GM18526 (cell line): Measurements from ENCODE around the gene TGIF2.

Experiments
- POLR2A ChIP-seq: IDR thresholded peaks from 3 replicates; pipeline ENCODE4 v1.6.1; 2011; ENCODE audit not compliant: insufficient read length; ENCODE audit errors: extremely low read depth

Gene TGIF2

DNA sequence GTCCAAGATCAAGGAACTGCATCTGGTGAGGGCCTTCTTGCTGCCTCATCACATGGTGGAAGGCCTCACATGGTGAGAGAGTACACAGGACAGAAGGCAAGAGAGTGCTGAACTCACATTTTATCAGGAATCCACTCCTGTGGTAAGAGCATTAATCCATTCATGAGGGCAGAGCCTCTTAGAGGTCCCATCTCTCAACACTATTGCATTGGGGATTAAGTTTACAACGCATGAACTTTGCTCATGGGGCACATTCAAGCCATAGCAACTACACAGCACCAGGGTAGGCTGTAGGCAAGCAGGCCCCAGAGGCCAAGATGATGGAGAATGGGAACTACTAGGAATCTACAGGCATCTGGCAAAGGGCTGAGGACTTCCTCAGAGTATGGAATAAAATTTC is 10.0 kb upstream of the TGIF2 start:
- no peak for TF ChIP-seq POLR2A

DNA sequence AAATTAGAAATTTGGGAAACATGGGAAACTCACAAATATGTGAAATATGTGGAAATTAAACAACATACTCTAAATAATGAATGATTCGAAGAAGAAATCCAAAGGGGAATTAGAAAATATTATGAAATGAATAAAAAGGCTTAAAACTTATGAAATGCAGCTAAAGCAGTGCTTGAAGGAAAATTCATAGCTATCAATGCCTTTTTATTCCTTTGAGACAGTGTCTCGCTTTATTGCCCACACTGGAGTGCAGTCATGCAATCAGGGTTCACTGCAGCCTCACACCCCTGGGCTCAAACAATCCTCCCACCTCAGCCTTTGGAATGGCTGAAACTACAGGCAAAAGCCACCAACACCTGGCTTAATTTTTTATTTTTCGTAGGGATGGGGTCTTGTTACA is 7.9 kb upstream of the TGIF2 start:
- TF ChIP-seq POLR2A: no peak

DNA sequence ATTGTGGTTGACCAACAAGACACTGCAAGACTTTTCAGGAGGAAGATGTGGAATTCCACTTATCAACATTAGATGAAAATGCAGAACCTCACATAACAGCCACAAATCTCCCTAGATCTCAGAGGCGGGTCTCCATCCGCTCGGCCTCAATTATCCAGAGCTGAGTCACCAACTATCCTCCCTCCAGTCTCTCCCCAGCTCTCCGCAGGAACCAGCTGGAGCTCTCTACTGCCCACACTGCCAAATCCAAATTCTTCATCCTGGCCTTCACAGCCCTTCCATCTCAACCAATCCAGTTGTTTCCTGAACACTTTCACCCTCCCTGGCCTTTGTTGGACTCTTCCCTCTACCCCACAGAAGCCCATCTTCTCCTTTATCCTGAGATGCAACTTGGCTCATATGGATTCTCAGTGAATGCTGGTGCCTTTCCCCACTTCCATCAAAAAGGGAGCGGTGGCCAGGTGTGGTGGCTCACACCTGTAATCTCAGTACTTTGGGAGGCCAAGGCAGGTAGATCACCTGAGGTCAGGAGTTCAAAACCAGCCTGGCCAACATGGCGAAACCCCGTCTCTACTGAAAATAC is 3.5 kb upstream of the TGIF2 start:
- no peak for TF ChIP-seq POLR2A

- TF ChIP-seq POLR2A: no peak
Measured at GRCh38 chr20:36571564-36572504, 1.6 kb upstream of the TGIF2 start.

DNA sequence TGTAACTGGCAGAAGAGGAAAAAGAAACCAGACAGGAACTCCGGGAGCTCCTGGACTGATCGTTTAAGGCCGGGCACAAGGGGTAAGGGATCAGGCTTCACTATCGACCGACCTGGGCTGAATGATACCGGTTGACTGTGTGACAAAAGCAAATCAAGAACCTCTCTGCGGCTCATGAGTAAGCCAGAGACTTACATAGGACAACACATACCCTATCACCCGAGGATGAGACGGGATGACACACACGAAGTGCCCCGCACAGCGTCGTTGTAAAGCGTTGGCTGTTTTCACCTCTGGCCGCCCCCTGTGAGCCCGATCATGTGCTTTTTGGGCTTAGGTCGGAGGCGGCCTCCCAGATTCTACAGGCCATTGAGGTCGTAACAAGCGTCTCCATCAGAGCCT is 695 bp upstream of the TGIF2 start:
- no peak for TF ChIP-seq POLR2A

- TF ChIP-seq POLR2A: peak; percentile 4
Measured at GRCh38 chr20:36573798-36574365, 485 bp downstream of the TGIF2 start.

GRCh38 chr20:36574366-36575135 is 1.2 kb downstream of the TGIF2 start:
- peak; percentile 16 for TF ChIP-seq POLR2A

DNA sequence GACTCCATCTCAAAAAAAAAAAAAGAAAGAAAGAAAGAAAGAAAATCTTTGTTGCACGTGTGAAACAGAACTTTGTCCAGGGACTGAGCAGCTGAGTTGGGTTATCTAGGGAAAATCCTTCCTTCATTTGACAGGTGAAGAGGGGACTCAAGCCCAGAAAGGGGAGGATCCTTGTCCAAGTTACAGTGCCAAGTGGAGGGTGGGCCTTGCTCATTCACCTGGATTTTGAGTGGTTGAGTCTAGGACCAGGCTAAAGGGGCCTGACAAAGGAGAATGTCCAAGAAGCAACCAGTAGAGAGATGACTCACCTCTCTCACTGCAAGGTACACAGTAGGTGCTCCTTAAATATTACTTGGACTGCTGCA is 2.7 kb downstream of the TGIF2 start:
- no peak for TF ChIP-seq POLR2A

DNA sequence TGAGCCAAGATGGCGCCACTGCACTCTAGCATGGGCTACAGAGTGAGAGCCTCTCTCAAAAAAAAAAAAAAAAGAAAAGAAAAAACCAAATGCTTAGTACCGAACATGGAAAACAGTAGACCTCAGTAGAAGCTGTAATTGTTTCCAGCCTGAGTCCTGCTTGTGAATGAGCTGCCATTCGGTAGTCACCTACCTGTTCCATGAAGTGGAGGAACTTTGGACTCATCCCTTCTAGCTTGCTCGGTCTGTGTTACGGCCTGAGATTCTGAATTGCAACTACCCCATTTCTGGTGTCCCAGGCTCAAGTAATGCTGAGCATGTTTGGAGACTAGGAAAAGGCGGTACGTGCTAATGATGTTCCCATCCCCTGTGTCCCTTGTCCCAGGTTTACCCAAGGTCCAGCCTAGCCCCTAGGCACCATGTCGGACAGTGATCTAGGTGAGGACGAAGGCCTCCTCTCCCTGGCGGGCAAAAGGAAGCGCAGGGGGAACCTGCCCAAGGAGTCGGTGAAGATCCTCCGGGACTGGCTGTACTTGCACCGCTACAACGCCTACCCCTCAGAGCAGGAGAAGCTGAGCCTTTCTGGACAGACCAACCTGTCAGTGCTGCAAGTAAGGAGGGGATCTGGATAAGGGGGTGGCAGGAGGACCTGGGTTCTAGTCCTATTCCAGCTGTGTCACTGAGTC is 5.1 kb downstream of the TGIF2 start:
- no peak for TF ChIP-seq POLR2A

DNA sequence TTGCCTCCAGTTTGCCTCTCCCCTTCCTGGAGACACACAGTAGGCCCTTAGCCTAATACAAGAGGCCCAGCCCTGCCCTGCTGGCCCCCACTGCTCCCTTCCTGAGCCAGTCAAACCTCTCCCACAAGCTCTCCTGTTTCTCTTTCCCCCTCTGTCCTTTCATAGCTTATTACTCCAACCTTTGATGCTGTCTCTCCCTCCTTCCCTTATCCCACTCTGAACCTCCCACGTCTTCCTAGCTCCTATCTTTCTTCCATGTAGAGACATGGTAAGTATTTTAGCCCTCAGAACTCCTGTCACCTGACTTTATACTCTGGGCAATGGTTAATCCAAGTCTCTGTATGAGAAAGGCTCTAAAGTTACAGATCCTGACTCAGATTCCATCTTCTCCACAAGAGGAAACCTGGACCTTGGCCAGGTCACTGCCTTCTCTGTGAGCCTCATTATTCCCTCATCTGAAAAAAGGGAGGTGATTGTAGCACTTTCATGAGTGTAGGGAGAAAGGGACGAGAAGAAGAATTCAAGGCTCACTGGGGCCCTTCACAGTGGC is 6.7 kb downstream of the TGIF2 start:
- no peak for TF ChIP-seq POLR2A

GRCh38 chr20:36582322-36582721 is 8.9 kb downstream of the TGIF2 start:
- TF ChIP-seq POLR2A: no peak

DNA sequence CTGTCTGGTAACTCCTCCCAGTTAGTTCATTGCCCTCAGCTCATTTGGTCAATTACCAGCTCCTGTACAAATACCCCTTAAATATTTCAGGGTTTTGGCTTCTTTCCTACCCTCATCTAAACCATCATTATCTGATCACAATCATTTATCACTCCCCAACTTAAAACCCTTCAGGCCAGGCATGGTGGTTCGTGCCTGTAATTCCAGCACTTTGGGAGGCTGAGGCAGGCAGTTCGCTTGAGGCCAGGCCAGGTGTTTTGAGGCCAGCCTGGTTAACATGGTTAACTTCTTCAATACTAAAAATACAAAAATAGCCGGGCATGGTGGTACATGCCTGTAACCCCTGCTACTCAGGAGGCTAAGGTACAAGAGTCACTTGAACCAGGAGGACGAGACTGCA is 9.4 kb downstream of the TGIF2 start:
- no peak for TF ChIP-seq POLR2A

DNA sequence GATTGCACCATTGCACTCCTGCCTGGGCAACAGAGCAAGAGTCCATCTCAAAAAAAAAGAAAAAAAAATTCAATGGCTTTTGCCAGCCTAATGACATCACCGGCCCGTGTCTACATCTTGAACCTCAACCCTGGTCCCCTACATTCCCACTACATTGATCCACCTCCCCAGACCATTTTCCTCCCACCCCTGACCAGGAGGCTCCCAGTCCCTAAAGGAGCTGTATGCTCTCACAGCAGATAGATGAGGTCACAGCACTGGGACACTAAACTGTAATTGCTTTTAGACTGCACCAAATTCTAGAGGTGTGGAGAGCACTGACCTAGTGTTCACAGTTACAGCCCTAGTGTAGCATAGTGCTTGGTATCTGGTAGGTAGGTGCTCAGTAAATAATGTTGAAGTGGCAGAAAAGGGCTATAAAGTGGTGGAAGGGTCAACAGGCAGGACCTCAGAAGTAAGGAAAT is 10.7 kb downstream of the TGIF2 start:
- no peak for TF ChIP-seq POLR2A

- TF ChIP-seq POLR2A: no peak
Measured at GRCh38 chr20:36585410-36586125, 12.2 kb downstream of the TGIF2 start.
